ENCODE results near the gene CYB5D1. TPM values are rescaled to one million over a fixed set of nuclear protein-coding genes. Genes with fewer than 3 reads are reported as not detected.

Gene CYB5D1
- total and polyA plus RNA-seq, 2 of the 8 experiments (the other 6 are each of a cell fraction or from before 2014, with no cell fraction given) = 11.0 to 18.0 TPM

DNA sequence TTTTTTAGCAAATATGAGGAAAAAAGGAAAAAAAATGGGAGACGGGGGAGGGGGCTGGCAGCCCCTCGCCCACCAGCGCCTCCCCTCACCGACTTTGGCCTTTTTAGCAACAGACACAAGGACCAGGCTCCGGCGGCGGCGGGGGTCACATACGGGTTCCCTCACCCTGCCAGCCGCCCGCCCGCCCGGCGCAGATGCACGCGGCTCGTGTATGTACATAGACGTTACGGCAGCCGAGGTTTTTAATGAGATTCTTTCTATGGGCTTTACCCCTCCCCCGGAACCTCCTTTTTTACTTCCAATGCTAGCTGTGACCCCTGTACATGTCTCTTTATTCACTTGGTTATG, 4.1 kb upstream of the CYB5D1 start (continued):
- peak; percentile 8 for TF ChIP-seq KDM4A (IDR thresholded peaks at IDR 0.05; ENCODE audit: low read depth, low read length, severe bottlenecking)

Measured in H1 (cell line).